Gastroesophageal sphincter (tissue), 4 donors: ENCODE data around the gene MIPOL1. TPM values are rescaled to one million over a fixed set of nuclear protein-coding genes. Genes with fewer than 3 reads are reported as not detected.

Experiments
- ATAC-seq: fragments of 150-250 bp; one replicate; pipeline ENCODE4 v1.9.1; 2016; ENCODE audit warnings: mild to moderate bottlenecking, moderate library complexity
- H3K27ac ChIP-seq, 4 donors: fragments of 200-600 bp; sonication (generic) in 3 of 4; 1 replicate in 3 of 4; 2 replicates in 1 of 4; pipeline ENCODE4 v1.5.1; 2016 to 2019
- H3K27me3 ChIP-seq: fragments of 200-600 bp; sonication (generic); one replicate; pipeline ENCODE4 v1.5.1; 2019
- H3K36me3 ChIP-seq, 2 donors: fragments of 200-600 bp; sonication (generic); one replicate each; pipeline ENCODE4 v1.5.1; 2019; ENCODE audit warnings: control low read depth in 1 of 2
- H3K4me1 ChIP-seq, 3 donors: fragments of 200-600 bp; sonication (generic); 1 replicate in 2 of 3; 2 replicates in 1 of 3; pipeline ENCODE4 v1.5.1; 2016 to 2019; ENCODE audit warnings: control low read depth in 2 of 3
- H3K4me3 ChIP-seq, 2 donors: fragments of 200-600 bp; sonication (generic); one replicate each; pipeline ENCODE4 v1.5.1; 2019; ENCODE audit warnings: mild to moderate bottlenecking in 1 of 2, moderate library complexity in 1 of 2
- H3K9me3 ChIP-seq, 3 donors: fragments of 200-600 bp; sonication (generic); one replicate each; pipeline ENCODE4 v1.5.1; 2017 to 2019; ENCODE audit warnings: control low read depth in 2 of 3
- CTCF ChIP-seq, 4 experiments: fragments of 200-600 bp in 2 of 4; fragments of 450-650 bp in 2 of 4; sonication (generic) in 1 of 4; IDR thresholded peaks; one replicate each; pipeline ENCODE4 v1.5.1; 2017 to 2019; ENCODE audit warnings: antibody characterized with exemption in 4 of 4, mild to moderate bottlenecking in 2 of 4, moderate library complexity in 2 of 4
- EP300 ChIP-seq: sonication (generic); formaldehyde crosslinking; IDR thresholded peaks from one replicate; pipeline ENCODE4 v1.6.1; 2017; ENCODE audit warnings: antibody characterized with exemption, mild to moderate bottlenecking
- POLR2A ChIP-seq, 2 donors: fragments of 450-650 bp; IDR thresholded peaks; one replicate each; pipeline ENCODE4 v1.6.1; 2017; ENCODE audit warnings: antibody characterized with exemption in 2 of 2, mild to moderate bottlenecking in 2 of 2, moderate library complexity in 1 of 2
- POLR2AphosphoS5 ChIP-seq: sonication (generic); formaldehyde crosslinking; IDR thresholded peaks from one replicate; pipeline ENCODE4 v1.6.1; 2017; ENCODE audit warnings: antibody characterized with exemption
- WGBS, 2 donors: methylation state at CpG; one replicate each; pipeline ENCODE4 v1.1.5; 2018; ENCODE audit warnings: low coverage in 1 of 2; 5-methylcytosine and 5-hydroxymethylcytosine counted together
- total RNA-seq, 4 donors: library from RNA; depleted of rRNA; stranded (reverse); fragments of >200 nt; gene quantifications; one replicate each; pipeline ENCODE4 v1.1.0, GENCODE V29; 2016

Gene MIPOL1
- total RNA-seq, 4 donors from 2014 or later = 10.6 to 32.8 (median 19.4) TPM

GRCh38 chr14:37593511-37594237 lies 395.9 kb downstream of the MIPOL1 start:
- peak overlapping the region in 1 of 2 donors; percentile 49 for H3K4me3 ChIP-seq
- ATAC-seq = no peak
- peaks cover 0 to 8% (median 0%) of the 10 kb centered on the region in 3 donors for H3K9me3 ChIP-seq
- peaks cover 0 to 56% (median 21%) of the 10 kb centered on the region in 3 donors for H3K4me1 ChIP-seq
- peaks cover 100% of the 10 kb centered on the region for H3K27me3 ChIP-seq
- H3K27ac ChIP-seq = no peak overlapping the region
- TF ChIP-seq POLR2AphosphoS5 = no peak
- no peak for TF ChIP-seq POLR2A (IDR thresholded peaks at IDR 0.05)
- TF ChIP-seq CTCF (IDR thresholded peaks at IDR 0.05) = no peak
- TF ChIP-seq EP300 = no peak
- H3K36me3 ChIP-seq = no peaks in the 10 kb centered on the region
- 12 to 17% methylated on average over 14 of the region's 14 CpGs for WGBS, 2 donors

- Histone ChIP-seq H3K4me1 (peaks cover 0 to 63% (median 21%) of the 10 kb centered on the region in 3 donors), H3K27me3 (peaks cover 100% of the 10 kb centered on the region)
- ATAC-seq = peak; percentile 17
Measured at GRCh38 chr14:37594238-37594970, 396.7 kb downstream of the MIPOL1 start.

GRCh38 chr14:37594971-37595808 lies 397.5 kb downstream of the MIPOL1 start, which contains the start of the genes FOXA1 and TTC6:
TSS of gene FOXA1 (minus strand) at chr14:37595249. CDS start at chr14:37594972, 277 bp downstream.
TSS of gene TTC6 (plus strand) at chr14:37595629. CDS start at chr14:37622065, 26,436 bp downstream.
- no peak within 1 kb of the TSS for H3K27ac ChIP-seq
- peaks cover 100% of the 10 kb centered on the region for H3K27me3 ChIP-seq
- ATAC-seq = peak; percentile 61

More at GRCh38 chr14:37594238-37594970, 396.7 kb downstream of the MIPOL1 start:
- Histone ChIP-seq H3K4me3 (peak overlapping the region; percentile 13 to 49), H3K9me3 (peaks cover 0 to 8% (median 0%) of the 10 kb centered on the region in 3 donors), H3K36me3 (no peaks in the 10 kb centered on the region), H3K27ac (no peak overlapping the region)
- TF ChIP-seq CTCF (IDR thresholded peaks at IDR 0.05) (peak in 2 of 4 experiments; percentile 36 to 51), POLR2AphosphoS5 (no peak), EP300 (no peak), POLR2A (IDR thresholded peaks at IDR 0.05) (peak in 1 of 2 donors; percentile 8)
- WGBS, 2 donors = 0% methylated on average over 4 to 15 of the region's 56 CpGs

More at GRCh38 chr14:37594971-37595808, 397.5 kb downstream of the MIPOL1 start, which contains the start of the genes FOXA1 and TTC6:
- peaks cover 0 to 8% (median 0%) of the 10 kb centered on the region in 3 donors for H3K9me3 ChIP-seq
- no peaks in the 10 kb centered on the region for H3K36me3 ChIP-seq
- TF ChIP-seq POLR2AphosphoS5 (no peak), POLR2A (IDR thresholded peaks at IDR 0.05) (no peak), EP300 (no peak), CTCF (IDR thresholded peaks at IDR 0.05) (no peak)
- WGBS, 2 donors = 1 to 2% methylated on average over 9 to 19 of the region's 92 CpGs
- H3K4me1 ChIP-seq = peaks cover 0 to 71% (median 21%) of the 10 kb centered on the region in 3 donors
- H3K4me3 ChIP-seq = peak within 1 kb of the TSS; percentile 13 to 49
